Gastroesophageal sphincter (tissue), 4 donors: ENCODE measurements around the gene STAT6. TPM values are rescaled to one million over a fixed set of nuclear protein-coding genes. Genes with fewer than 3 reads are reported as not detected.

Experiments used
- ATAC-seq: fragments of 150-250 bp; one replicate; pipeline ENCODE4 v1.9.1; 2016; ENCODE audit warnings: mild to moderate bottlenecking, moderate library complexity
- H3K27ac ChIP-seq, 4 donors: fragments of 200-600 bp; sonication (generic) in 3 of 4; 1 replicate in 3 of 4; 2 replicates in 1 of 4; pipeline ENCODE4 v1.5.1; 2016 to 2019
- H3K27me3 ChIP-seq: fragments of 200-600 bp; sonication (generic); one replicate; pipeline ENCODE4 v1.5.1; 2019
- H3K36me3 ChIP-seq, 2 donors: fragments of 200-600 bp; sonication (generic); one replicate each; pipeline ENCODE4 v1.5.1; 2019; ENCODE audit warnings: control low read depth in 1 of 2
- H3K4me1 ChIP-seq, 3 donors: fragments of 200-600 bp; sonication (generic); 1 replicate in 2 of 3; 2 replicates in 1 of 3; pipeline ENCODE4 v1.5.1; 2016 to 2019; ENCODE audit warnings: control low read depth in 2 of 3
- H3K4me3 ChIP-seq, 2 donors: fragments of 200-600 bp; sonication (generic); one replicate each; pipeline ENCODE4 v1.5.1; 2019; ENCODE audit warnings: mild to moderate bottlenecking in 1 of 2, moderate library complexity in 1 of 2
- H3K9me3 ChIP-seq, 3 donors: fragments of 200-600 bp; sonication (generic); one replicate each; pipeline ENCODE4 v1.5.1; 2017 to 2019; ENCODE audit warnings: control low read depth in 2 of 3
- CTCF ChIP-seq, 4 experiments: fragments of 200-600 bp in 2 of 4; fragments of 450-650 bp in 2 of 4; sonication (generic) in 1 of 4; IDR thresholded peaks; one replicate each; pipeline ENCODE4 v1.5.1; 2017 to 2019; ENCODE audit warnings: antibody characterized with exemption in 4 of 4, mild to moderate bottlenecking in 2 of 4, moderate library complexity in 2 of 4
- EP300 ChIP-seq: sonication (generic); formaldehyde crosslinking; IDR thresholded peaks from one replicate; pipeline ENCODE4 v1.6.1; 2017; ENCODE audit warnings: antibody characterized with exemption, mild to moderate bottlenecking
- POLR2A ChIP-seq, 2 donors: fragments of 450-650 bp; IDR thresholded peaks; one replicate each; pipeline ENCODE4 v1.6.1; 2017; ENCODE audit warnings: antibody characterized with exemption in 2 of 2, mild to moderate bottlenecking in 2 of 2, moderate library complexity in 1 of 2
- POLR2AphosphoS5 ChIP-seq: sonication (generic); formaldehyde crosslinking; IDR thresholded peaks from one replicate; pipeline ENCODE4 v1.6.1; 2017; ENCODE audit warnings: antibody characterized with exemption
- WGBS, 2 donors: methylation state at CpG; one replicate each; pipeline ENCODE4 v1.1.5; 2018; ENCODE audit warnings: low coverage in 1 of 2; 5-methylcytosine and 5-hydroxymethylcytosine counted together
- total RNA-seq, 4 donors: library from RNA; depleted of rRNA; stranded (reverse); fragments of >200 nt; gene quantifications; one replicate each; pipeline ENCODE4 v1.1.0, GENCODE V29; 2016

Gene STAT6
- total RNA-seq, 4 donors from 2014 or later = 92.5 to 166 (median 156) TPM

DNA sequence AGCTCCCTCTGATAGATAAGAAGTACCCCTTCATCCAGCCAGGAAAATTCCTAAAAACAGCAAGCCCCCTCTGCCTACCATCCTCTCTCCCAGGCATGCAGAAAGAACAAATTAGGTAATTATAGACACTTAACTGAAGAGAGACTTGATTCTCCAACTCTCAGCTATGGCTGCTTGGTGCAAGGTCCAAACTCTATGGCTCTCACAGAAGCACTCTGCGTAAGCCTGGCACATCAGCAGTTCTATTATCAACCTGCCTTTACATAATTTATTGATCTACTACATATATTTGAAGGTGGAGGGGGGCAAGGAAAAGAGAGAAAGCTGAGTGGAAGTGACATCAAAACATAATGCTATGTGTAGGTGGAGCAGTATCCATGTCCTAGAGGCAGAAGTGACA is 60.2 kb downstream of the STAT6 start:
- Histone ChIP-seq H3K27me3 (no peaks in the 10 kb centered on the region), H3K4me1 (peaks cover 0 to 2% (median 0%) of the 10 kb centered on the region in 3 donors), H3K9me3 (no peaks in the 10 kb centered on the region), H3K27ac (no peak overlapping the region), H3K4me3 (no peak overlapping the region), H3K36me3 (no peaks in the 10 kb centered on the region)
- WGBS, 2 donors = 100% methylated on average over 1 of the region's 1 CpG
- TF ChIP-seq POLR2AphosphoS5 = no peak
- TF ChIP-seq CTCF (IDR thresholded peaks at IDR 0.05) = no peak
- TF ChIP-seq EP300 = no peak
- TF ChIP-seq POLR2A (IDR thresholded peaks at IDR 0.05) = no peak
- no peak for ATAC-seq

DNA sequence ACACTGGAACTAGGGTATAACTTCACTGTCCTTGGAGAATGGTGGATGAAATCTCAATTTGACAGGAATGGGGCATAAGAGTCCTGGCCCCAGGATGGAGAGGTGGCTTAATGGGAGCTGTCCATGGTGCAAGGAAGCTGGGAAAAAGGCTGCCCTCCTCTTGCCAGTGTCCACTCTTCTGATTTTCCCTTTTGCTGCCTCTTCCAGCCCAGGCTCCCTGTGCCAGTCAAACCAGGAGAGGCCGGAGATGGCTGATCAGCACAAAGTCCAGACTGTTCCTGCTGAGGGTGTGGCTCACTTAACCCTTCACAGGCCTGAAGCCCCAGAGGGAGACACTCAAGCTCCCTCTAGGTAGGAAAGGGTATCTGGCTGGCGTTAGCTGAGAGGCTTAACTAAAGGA is 61.3 kb downstream of the STAT6 start, which contains the start of gene MYO1A:
Gene MYO1A (minus strand): TSS at position 240 of the 400 bp plus-strand sequence. CDS start 1,806 bp downstream, outside the sequence.
- no peak within 1 kb of the TSS for H3K4me3 ChIP-seq
- no peaks in the 10 kb centered on the region for H3K27me3 ChIP-seq
- H3K9me3 ChIP-seq = no peaks in the 10 kb centered on the region
- no peak for TF ChIP-seq EP300
- no peak for TF ChIP-seq POLR2A (IDR thresholded peaks at IDR 0.05)
- no peak for TF ChIP-seq CTCF (IDR thresholded peaks at IDR 0.05)
- TF ChIP-seq POLR2AphosphoS5 = no peak
- WGBS, 2 donors = no CpG with 5 or more reads among the region's 2 CpGs
- H3K27ac ChIP-seq = no peak within 1 kb of the TSS
- no peaks in the 10 kb centered on the region for H3K4me1 ChIP-seq
- ATAC-seq = no peak
- H3K36me3 ChIP-seq = no peaks in the 10 kb centered on the region

DNA sequence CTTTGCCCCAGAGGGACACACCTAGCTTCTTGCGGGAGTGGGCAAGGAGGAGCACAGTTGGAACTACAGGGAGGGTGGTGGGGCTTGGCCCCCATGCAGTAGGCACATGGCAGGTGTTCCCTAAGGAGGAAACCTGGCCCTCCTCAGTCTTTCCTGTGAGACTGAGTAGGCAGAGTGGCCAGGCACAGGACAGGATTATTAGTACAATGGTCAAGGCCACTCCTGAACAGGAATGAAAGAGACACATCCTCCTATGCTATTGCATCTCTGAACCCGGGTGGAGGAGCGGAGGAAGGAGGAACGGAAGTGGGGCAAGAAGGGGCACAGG is 62.1 kb downstream of the STAT6 start:
- 60% methylated on average over 4 of the region's 4 CpGs; no CpG with 5 or more reads in 1 of the 2 donors for WGBS, 2 donors
- Histone ChIP-seq H3K36me3 (no peaks in the 10 kb centered on the region), H3K27ac (no peak overlapping the region), H3K27me3 (peaks cover 2% of the 10 kb centered on the region), H3K4me3 (no peak overlapping the region), H3K9me3 (no peaks in the 10 kb centered on the region), H3K4me1 (no peaks in the 10 kb centered on the region)
- ATAC-seq = no peak
- TF ChIP-seq EP300 = no peak
- TF ChIP-seq POLR2A (IDR thresholded peaks at IDR 0.05) = no peak
- TF ChIP-seq POLR2AphosphoS5 = no peak
- no peak for TF ChIP-seq CTCF (IDR thresholded peaks at IDR 0.05)

DNA sequence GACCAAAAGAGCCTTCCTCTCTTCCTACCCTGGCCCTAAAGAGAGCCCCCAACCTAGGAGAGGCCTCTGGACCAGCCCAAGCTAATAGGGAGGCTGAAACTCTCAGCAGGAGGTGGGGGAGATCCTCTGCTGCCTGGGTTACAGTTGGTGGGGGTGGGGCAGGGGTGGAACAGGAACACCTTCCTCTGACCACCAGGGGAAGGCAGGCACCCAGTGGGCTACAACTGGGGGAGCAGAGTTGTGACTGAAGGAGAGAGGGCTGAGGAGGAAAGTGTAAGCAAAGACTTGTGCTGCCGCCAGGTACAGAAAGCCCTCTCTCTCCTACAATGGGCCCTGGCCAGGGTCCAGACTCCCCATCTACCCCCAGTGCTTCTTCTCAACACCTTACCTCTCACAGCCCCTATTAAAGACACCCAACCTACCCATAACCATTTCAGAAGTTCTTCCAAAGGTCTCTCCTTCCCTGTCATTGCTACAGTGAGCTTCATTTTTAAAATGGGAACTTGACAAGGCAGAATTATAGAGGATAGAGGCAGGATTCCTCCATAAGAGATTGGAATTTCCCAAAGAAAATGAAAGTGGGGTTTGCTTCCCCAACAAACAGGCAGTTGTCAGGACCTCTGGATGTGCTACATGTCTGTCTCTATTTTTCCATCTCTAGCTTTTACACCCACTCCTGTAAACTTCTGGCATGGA is 62.6 kb downstream of the STAT6 start:
- no peak overlapping the region for H3K4me3 ChIP-seq
- no peaks in the 10 kb centered on the region for H3K4me1 ChIP-seq
- no peak for ATAC-seq
- H3K27me3 ChIP-seq = peaks cover 8% of the 10 kb centered on the region
- no peak for TF ChIP-seq EP300
- TF ChIP-seq CTCF (IDR thresholded peaks at IDR 0.05) = no peak
- no peak for TF ChIP-seq POLR2AphosphoS5
- TF ChIP-seq POLR2A (IDR thresholded peaks at IDR 0.05) = no peak
- no CpG with 5 or more reads among the region's 1 CpG for WGBS, 2 donors
- no peaks in the 10 kb centered on the region for H3K36me3 ChIP-seq
- H3K9me3 ChIP-seq = no peaks in the 10 kb centered on the region
- H3K27ac ChIP-seq = no peak overlapping the region

DNA sequence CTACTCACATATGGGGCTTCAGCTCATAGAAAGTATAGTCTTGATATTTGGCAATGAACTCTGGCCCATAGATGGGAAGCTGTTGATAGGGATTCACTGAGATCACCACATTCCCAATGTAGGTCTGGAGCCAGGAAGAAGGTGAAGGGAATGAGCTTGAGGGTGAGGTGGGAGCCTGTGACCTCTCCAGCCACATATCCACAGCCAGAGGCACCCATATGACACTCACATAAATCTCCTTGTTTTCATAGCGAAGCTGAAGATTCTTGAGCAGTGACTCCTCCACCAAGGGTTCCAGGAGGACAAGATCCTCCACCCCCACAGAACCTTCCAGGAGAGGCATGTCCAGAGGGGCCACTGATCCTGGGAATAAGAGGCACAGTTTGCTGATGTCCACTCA is 63.2 kb downstream of the STAT6 start:
- peaks cover 13% of the 10 kb centered on the region for H3K27me3 ChIP-seq
- no peaks in the 10 kb centered on the region for H3K9me3 ChIP-seq
- no peak overlapping the region for H3K4me3 ChIP-seq
- no peaks in the 10 kb centered on the region for H3K4me1 ChIP-seq
- H3K36me3 ChIP-seq = no peaks in the 10 kb centered on the region
- no peak for ATAC-seq
- no peak for TF ChIP-seq EP300
- no peak for TF ChIP-seq POLR2A (IDR thresholded peaks at IDR 0.05)
- TF ChIP-seq CTCF (IDR thresholded peaks at IDR 0.05) = no peak
- TF ChIP-seq POLR2AphosphoS5 = no peak
- H3K27ac ChIP-seq = no peak overlapping the region
- 75 to 80% methylated on average over 1 of the region's 1 CpG for WGBS, 2 donors
